T-helper 1 cell (primary cell): ENCODE results near the gene CHMP3.
"Not testable (repeated sequence)": the region's sequence is repeated elsewhere in the genome, so short reads cannot be mapped to it uniquely, and the experiment has no call there.

Experiments
- DNase-seq, 5 donors: peaks; one replicate each; pipeline ENCODE4 v3.0.0-alpha.2; 2012 to 2020
- total RNA-seq, 4 donors: gene quantifications; one replicate each; lab custom pipeline; 2026; lab: John Stamatoyannopoulos, UW

CHMP3 gene
- total RNA-seq, result 32.4 to 49.0 (median 38.4) reads per million in 4 donors

DNA sequence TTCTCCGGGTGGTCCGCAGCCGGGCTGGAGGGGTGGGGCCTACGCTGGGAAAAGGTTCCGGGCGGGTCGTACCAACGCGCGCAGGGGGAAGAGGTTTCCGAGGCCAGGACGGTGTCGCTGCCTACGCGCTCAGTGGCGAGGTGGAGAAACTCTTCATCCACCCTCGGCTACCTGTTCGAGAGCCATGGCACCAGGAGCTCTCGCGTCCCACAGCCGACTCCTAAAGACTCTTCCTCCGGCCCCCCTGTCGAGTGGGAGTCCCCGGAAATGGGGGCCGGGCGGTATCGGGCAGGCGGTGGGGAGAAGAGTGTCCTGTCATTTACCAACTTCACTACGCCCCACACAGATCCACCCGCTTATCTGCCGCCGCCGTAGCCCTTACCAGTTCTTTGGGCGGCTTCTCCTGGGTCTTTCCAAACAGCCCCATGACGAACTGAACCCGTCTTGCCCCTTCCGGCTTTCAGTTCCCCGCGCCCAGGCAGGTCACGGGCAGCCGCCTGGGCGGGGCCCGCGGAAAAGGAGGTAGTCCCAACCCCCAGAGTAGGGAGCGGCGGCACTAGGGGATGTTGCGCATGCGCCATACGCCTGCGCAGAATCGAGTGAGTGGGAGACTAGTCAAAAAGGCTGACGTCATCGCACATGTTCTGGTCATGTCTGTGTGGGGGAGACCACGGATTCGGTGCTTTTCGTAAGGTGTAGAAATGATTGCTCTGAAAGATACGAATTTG, at the start of gene CHMP3:
CHMP3 (minus strand) TSS at position 522 of the 728 bp plus-strand sequence; CDS start at position 427, 95 bp downstream.
- DNase-seq, result peak; percentile 95 to 98 (median 95)

DNA sequence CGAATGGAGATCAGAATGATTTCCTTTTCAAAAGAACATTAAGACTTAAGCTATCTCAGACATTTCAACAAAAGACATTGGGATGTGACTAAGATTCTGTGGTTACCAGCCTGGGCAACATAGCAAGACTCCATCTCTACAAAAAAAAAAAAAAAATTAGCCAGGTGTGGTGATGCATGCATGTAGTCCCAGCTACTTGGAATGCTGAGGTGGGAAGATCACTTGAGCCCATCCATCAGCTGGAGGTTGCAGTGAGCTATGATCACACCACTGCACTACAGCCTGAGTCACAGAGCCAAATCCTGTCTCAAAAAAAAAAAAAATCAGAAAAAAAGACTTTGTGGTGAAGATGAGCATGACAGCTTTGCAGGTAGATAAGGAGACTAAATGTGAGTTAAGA, 47.6 kb upstream of the CHMP3 start:
- DNase-seq, result no peak

DNA sequence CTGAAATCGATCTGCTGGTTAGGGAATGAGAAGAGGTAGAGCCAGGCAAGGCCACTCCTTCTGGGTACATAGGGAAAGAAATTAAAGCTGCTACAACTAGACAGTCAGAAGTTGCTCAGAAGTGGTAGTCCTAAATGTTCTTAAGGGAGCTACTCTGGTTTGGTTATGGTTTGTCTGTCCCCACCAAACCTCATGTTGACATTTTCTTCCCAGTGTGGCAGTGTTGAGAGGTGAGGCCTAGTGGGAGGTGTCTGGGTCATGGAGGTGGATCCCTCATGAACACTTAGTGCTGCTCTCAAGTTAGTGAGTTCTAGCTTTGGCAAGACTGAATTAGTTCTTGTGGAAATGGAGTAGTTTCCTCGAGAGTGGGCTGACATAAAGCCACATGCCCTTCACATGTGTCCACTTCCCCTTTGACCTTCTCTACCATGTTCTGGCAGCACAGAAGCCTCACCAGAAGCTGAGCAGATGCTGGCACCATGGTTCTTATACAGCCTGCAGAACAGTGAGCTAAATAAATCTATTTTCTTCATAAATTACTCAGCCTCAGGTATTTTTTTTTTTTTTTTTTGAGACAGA, 45.7 kb upstream of the CHMP3 start:
- DNase-seq, result no peak

DNA sequence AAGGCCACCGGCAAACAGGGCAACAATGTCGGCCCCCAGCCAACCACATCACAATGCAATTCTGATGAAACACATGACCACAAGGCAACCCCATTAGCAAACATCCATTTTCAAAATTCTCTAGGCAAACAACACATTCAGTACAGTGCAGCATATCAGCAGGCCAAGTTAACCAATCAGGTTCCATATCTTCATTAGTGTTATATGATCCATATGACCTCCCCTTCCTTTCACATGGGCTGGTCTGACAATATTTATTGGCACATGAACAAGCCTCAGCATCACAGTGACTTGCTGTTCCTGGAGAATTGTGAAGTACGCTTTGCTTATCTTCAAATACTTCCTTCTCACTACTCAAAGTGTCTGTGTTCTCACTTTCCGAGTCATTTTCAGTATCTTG, 40.7 kb upstream of the CHMP3 start:
- DNase-seq, result no peak

DNA sequence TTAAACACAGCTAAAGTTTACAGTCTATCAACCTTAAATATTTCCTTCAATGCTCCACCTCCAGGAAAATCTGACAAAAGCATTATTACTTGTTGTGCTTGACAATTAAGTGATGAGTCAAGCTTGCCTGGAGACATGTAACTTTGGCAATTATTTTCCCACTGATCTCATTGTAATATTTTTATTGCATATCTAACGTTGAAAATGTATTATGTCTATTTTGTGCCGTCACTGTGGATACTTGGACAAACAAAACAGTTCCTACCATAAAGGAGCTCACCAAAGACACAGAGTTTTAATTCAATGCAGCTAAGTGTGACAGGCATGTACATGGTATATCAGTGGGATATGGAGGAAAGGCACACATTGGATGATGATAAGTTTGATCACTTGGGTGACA, 35.7 kb upstream of the CHMP3 start:
- DNase-seq, result no peak

DNA sequence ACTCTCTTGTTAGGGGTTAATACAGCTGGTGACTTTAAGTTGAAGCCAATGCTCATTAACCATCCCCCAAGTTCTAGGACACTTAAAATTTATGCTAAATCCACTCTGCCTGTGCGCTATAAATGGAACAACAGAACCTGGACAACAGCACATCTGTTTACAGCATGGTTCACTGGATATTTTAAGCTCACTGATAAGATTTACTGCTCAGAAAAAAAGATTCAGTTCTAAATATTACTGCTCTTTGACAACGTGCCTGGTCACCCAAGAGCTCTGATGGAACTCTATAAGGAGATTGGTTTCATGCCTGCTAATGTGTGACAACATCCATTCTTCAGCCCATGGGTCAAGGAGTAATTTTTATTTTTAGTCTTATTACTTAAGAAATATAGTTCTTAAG, 32.9 kb upstream of the CHMP3 start:
- DNase-seq, result no peak

DNA sequence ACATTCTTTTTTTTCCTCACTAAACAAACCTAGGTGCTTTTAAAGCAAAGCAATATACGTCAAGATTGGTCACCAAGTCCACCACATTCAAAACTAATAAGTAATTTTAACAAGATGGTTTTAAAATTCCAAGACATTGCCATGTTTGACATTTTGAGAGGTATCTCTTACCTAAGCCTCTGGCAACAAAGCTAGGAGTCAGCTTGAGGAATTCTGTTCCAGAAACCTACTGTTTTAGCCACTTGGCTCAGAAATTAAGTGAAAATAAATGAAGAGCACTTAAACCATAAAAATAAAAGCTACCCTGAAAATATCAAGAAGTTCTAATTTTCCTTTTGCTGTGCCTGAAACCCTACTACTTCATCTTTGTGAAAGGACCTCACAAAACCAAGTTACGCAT, 30.0 kb upstream of the CHMP3 start:
- no peak for DNase-seq

DNA sequence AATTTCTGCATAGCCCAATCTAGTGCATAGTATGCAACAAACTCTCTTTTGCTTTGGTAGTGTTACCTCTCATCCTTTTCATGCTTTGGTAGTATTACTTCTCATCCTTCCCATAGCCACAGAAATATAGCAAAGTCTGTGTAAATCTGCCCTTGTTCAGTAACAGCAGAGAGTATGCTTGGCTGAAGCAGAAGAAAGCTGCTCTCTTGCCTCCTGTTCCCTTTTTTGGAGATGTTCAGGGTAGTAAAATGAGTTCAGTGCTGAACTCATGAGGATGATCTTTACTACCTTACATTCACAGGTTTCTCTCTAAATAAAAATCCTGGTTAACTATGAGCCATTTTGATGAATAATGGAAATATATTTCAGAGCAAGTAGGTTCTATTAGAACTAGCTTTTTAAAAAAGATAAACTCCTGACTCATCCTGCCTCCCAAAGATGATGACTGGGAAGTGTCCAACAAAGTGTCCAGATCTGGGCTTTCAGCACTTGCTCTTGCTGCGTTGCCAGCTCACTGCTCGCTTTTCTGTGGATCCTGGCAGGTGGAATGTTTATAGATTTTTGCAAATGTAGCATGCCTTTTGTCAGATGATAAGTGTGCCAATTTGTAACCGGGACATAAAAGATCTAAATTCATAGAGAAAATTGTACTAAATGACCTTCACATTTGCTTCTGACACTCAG, 29.4 kb upstream of the CHMP3 start:
- no peak for DNase-seq

DNA sequence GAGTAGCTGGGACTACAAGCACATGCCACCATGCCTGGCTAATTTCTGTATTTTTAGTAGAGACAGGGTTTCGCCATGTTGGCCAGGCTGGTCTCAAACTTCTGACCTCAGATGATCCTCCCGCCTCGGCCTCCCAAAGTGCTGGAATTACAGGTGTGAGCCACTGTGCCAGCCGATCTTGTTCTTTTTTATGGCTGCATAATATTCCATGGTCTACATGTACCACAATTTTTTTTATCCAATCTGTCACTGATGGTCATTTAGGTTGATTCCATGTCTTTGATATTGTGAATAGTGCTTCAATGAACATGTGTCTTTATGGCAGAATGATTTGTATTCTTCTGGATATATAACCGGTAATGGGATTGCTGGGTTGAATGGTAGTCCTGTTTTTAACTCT, 26.5 kb upstream of the CHMP3 start:
- not testable (repeated sequence) for DNase-seq

DNA sequence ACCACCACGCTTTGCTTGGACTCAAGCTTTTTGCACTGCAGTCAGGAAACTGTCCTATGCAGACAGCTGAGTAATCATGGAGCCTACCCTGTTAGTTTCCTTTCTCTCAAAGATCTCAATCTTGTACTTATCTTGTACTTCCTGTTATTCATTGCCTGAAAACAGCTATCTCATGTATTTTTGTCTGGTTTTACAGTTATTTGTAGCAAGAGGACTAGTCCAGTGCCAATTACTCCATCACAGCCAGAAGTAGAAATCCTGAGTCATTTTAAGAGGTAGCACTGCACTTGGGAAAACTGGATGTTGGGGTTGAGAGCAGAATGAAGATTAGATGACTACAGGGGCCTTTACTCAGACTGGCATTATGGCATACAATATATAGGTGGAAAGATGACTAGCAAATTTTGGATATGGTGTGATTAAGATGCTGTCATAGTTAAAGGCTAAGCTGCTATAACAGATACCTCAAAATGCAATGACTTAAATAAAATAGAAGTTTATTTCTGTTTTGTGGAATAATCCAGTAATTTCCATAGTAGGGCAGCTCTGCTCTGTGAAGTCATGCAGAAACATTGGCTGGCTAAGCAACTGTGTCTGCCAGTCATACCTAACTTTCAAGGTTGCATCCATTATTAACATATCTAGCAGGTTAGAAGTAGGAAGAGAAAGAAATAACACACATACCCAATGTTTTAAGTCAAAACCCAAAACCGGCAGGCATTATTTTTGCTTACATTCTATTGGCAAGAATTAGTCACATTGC, 21.1 kb upstream of the CHMP3 start:
- DNase-seq, result peak in 2 of 5 donors; percentile 3 to 65

DNA sequence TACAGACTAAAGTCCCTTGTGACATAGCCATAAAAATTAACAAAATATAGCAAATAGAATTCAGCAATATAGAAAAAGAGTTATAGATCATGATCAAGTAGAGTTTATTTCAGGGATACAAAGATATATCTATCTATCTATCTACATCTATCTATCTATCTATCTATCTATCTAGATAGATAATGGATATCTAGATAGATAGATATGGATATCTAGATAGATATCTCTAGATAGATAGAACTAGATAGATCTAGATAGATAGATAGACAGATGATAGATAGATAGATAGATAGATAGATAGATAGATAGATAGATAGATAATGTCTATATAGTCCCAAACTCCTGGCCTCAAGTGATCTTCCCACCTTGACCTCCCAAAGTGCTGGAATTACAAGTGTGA, 17.3 kb upstream of the CHMP3 start:
- DNase-seq, result no peak

DNA sequence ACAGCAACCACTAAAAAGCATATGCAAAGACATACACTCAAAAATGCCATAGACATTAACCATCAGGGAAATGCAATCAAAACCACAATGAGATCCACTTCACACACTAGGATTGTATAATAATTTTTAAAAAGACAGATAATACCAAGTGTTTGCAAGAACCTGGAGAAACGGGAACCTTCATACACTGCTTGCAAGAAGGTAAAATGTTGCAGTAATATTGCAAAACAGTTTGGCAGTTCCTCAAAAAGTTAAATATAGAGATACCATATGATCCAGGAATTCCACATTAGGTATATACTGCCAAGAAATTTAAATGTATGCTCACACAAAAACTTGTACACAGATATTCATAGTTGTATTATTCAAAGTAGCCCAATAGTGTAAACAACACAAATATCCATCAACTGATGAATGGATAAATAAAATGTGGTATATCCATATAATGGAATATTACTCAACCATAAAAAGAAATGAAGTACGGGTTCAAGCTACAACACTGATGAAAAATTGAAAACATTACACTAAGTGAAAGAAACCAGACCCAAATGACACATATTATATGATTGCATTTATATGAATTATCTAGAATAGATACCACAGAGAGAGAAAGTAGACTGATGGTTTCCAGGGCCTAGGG, 14.7 kb upstream of the CHMP3 start:
- DNase-seq, result no peak

DNA sequence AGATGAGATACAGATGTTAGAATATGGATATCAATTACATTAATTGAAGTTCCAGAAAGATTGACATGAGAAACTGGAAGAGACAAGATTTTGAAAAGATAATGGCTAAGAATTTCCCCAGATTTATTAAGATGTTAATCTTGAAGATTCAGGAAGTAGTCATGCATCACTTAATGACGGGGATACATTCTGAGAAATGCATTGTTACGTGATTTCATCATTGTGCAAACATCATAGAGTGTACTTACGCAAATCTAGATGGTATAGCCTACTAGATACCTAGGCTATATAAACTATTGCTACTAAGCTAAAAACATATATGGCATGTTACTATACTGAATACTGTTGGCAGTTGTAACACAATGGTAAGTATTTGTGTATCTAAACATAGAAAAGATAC, 6.8 kb upstream of the CHMP3 start:
- no peak for DNase-seq

DNA sequence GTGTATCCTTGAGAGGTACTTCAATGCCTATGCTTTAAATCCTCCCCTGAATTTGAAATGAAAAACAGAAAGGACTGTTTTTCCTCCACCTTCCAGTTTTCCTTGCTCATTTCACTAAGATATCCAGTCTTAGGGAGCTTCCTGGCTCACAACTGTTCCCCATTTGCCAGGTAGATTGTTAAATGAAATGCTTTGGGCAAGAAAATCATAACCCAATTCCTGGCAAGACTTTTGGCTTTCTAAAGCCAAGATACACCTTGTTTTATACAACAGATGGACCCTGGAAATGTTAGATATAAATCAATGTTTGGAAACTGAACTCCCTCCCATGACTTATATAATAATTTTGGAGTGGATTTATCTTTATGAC, 3.6 kb upstream of the CHMP3 start:
- DNase-seq, result no peak

DNA sequence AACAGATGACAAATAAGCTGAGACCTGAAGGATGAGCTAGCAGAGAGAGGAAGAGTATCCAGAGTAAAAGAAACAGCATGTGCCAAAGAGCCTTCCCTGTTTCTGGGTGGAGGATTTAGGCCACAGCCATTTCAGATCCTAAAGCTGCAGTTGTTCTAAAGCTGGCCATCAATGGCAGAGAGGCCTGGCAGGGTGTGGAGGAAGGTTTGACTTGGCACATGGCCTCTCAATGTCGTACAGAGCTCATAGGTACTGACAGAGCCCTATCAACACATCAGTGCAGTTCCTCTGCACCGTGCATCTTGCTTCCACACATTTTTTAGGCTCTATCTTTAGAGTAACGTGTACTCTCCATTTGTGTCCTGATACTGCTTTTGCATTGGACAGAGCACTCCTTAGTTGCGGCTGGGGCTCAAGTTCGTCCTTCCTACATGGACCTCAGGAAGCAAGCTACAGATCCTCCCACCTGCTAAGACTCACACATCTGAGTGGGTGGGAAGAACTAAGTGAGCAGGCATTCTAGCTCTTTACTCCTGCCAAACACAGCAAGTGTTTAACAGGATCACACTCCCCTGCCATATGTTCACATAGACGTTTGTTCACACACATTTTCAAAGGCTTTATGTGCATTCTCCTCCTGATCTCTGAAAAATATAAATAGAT, 3.0 kb upstream of the CHMP3 start:
- no peak for DNase-seq

DNA sequence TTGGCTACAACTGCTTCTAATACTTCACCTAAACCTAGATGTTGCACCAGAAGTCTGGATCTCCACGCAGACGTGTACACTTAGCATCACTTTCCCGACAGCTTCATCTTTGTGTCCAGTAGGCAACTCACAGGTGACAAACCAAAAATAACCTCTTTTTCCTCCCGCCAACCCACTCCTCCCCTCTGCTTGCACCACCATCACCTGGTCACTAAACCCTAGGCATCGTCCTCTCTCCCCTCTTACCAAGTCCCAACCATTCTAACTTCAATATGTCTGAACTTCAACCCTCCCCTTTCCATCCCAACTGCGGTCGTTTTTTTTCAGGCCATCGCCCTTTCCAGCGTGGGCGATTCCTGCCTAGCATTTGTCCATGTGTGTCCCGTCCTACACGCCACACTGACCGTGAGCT, 413 bp upstream of the CHMP3 start:
- DNase-seq, result no peak

DNA sequence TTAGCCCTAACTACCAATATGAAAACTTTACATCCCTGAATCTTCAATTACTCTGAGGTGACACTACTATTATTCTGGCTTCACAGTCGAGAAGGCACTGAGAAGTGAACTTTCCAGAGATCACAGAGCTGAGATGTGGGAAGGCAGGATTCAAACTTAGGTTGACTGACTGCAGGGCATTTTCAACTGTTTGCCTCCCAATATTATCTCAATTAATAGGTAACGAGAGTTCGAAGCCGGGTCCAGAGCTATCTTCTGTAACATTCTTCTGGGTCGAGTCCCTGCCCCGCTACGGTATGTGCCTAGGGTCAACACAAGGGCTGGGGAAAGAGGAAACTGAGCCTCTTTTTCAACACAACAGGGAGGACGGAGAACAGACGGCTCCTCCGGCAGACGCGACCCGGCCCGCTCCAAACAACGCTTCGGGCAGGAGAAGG, 740 bp downstream of the CHMP3 start:
- no peak for DNase-seq

DNA sequence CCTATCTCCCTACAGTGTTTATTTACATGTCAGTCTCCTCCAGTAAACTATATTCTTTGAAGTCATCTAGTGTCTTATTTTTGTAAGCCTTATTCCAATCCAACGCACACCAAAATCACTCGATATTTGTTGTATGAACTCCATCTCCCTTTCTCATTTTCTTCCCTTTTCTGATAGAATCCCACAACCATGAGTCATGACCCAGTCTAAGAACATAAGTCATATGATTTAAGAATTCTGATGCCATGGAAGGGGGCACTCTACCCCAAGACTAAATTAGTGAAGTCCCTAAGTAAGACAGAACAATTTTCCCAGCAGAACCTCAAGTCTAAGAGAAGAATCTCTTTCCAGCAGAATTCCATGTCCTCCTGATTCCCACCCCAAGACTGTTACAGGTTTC, 5.4 kb downstream of the CHMP3 start:
- no peak for DNase-seq

DNA sequence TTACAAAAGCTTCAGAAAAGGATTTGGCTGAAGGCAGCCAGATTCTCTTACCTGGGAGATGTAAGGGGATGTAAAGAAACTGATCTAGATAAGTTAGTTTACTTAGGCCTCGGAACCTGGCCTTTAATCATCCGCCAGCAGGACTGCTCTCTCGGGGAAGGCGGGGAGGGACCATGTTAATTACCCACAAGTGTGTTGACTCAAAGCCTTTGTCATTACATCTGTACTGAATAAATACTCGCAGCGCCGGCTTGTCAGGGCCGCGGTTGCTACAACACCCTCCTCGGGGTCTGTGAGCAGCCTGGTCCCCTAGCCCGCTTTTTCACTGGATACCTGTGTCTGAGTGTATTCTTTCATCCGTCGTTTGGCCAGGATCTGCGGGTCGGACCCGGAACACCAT, 6.7 kb downstream of the CHMP3 start:
- DNase-seq, result no peak

DNA sequence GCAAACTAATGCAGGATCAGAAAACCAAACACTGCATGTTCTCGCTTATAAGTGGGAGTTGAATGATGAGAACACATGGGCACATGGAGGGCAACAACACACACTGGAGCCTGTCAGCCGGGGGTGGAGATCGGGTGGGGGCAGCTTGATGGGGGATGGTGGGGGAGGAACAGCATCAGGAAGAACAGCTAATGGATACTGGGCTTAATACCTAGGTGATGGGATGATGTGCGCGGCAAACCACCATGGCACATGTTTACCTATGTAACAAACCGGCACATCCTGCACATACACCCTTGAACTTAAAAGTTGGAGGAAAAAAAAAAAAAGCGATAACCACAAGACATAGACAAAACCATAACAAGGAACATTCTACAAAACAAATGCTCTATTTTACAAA, 10.4 kb downstream of the CHMP3 start:
- DNase-seq, result peak in 1 of 5 donors; percentile 11

DNA sequence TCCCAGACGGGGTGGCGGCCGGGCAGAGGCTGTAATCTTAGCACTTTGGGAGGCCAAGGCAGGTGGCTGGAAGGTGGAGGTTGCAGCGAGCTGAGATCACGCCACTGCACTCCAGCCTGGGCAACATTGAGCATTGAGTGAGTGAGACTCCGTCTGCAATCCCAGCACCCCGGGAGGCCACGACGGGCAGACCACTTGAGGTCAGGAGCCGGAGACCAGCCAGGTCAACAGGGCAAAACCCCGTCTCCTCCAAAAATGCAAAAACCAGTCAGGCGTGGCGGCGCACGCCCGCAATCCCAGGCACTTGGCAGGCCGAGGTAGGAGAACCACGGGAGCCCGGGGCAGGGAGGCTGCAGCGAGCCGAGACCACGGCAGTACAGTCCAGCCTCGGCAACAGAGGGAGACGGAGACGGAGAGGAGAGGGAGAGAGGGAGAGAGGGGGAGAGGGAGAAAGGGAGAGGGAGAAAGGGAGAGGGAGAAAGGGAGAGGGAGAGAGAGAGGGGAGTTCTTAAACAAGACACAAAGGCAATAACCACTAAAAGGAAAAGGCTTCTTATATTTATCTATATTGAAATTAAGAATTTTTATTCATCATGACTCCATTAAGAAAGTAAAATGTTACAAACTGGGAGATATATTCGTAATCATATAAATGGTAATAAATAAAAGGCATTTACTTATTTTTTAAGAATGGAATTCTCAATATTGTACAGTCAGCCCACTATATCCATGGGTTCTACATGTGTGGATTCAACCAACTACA, 13.1 kb downstream of the CHMP3 start:
- not testable (repeated sequence) for DNase-seq
